Kidney tubule cell (primary cell): ENCODE results near the gene ASF1B.
"Not testable (repeated sequence)": the region's sequence is repeated elsewhere in the genome, so short reads cannot be mapped to it uniquely, and the experiment has no call there.

Source experiments
- DNase-seq: peaks from one replicate; pipeline ENCODE4 v3.0.0-alpha.2; 2018; ENCODE audit warnings: low spot score

The ASF1B gene

GRCh38 chr19:14159059-14159458 lies 22.7 kb upstream of the ASF1B start:
- no peak for DNase-seq

DNA sequence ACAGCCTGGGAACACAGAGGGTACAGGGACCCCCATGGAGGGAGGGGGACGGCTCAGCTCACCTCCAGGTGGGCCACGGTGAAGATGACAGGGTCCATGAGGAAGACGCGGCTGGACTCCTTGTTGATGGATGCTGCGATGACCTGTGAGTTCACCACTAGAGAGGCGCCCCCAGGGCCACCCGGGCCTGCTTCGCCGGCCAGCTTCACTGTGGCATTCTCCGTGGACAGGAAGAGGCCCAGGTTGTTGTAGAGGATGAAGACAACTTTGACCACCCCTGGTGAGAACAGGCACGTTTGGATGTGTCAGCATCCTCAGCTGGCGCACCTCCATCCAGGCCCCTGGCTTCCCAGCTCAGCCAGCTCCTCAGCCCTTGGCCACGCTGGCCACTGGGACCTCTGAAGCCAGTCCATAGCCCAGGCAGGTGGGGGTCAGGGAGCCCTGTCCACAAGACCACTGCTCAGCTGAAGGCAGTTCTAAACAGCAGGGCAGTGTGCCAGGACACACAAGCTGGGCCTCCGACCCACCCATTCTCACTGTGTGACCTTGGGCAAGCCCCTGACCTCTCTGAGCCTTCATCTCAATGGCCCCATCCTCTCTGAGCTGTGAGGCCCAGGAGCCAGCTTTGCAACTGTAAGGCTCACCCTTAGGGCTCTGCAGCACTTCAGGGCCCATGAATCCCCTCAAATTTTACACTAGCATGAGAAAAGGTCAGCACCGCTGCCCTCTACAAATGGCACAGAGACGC lies 22.1 kb upstream of the ASF1B start:
- DNase-seq, result no peak

DNA sequence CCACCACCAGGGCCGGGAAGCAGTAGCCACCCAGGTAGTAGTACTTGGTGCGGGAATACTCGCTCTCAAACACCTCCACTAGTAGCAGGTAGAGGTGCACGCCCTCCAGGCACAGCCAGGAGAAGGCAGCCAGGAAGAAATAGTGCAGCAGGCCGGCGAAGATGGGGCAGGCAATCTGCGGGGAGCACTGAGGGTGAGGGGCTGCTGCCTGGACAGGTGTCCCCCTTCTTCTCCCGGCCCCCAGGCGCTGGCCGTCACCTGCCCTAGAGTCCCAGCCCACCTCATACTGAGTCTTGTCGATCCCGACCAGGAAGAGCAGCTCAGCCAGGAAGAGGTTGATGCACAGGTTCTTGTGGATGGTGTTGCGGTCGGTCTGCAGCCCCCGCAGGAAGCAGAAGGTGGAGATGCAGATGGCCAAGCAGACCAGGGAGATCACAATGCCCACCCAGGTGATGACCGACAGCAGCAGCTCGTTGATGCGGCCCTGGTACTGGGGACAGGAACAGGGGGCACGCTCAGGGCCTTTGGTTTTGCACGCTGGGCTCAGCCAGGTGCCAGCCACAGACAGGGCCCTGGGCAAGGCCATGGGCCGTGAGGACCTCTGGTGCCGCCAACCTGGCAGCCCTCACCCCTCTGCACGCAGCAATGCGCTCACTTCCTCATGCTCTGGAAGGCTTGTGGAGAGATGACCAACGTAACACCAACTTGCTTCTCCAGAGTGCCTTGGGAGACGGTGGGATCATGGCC lies 20.8 kb upstream of the ASF1B start:
- no peak for DNase-seq

DNA sequence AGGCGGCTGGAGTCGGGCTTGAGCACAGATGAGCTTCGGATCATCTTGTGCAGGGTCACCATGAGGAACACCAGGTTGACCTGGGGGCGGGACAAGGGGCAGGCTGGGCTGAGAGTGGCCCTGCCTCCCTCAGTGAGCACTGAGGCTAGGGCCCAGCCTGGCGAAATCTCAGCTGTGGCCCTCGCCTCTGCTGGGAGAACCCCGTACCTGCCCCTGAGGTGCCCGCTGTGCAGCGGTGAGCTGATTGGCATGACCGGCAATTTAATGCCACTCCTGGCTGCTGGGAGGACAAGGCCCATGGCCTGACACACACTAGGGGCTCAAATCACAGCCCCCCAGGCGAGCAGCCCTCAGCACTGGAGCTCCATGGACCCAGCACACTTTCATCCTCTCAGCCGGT lies 19.7 kb upstream of the ASF1B start:
- DNase-seq, result no peak

- DNase-seq, result no peak
Observed at GRCh38 chr19:14155371-14155770, 19.0 kb upstream of the ASF1B start.

DNA sequence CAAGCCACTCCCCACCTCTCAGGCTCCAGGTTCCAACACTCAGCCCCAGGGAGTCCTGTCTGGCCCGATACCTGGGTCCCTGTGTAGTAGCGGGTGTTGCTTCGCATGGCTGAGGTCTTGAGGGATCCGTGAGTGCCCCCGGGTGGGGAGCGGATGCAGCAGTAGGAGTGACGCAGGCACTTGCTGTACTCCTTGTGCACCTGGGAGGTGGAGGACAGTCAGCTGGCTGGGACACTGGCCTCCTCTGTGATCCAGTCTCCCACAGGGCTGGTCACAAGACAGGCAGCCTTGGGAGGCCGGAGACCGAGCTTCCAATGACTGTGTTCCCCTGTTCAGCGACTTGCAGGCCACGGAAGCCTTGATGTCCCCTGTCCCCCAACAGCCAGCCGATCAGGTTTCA lies 16.3 kb upstream of the ASF1B start:
- no peak for DNase-seq

GRCh38 chr19:14150770-14151661 lies 14.6 kb upstream of the ASF1B start:
- no peak for DNase-seq

DNA sequence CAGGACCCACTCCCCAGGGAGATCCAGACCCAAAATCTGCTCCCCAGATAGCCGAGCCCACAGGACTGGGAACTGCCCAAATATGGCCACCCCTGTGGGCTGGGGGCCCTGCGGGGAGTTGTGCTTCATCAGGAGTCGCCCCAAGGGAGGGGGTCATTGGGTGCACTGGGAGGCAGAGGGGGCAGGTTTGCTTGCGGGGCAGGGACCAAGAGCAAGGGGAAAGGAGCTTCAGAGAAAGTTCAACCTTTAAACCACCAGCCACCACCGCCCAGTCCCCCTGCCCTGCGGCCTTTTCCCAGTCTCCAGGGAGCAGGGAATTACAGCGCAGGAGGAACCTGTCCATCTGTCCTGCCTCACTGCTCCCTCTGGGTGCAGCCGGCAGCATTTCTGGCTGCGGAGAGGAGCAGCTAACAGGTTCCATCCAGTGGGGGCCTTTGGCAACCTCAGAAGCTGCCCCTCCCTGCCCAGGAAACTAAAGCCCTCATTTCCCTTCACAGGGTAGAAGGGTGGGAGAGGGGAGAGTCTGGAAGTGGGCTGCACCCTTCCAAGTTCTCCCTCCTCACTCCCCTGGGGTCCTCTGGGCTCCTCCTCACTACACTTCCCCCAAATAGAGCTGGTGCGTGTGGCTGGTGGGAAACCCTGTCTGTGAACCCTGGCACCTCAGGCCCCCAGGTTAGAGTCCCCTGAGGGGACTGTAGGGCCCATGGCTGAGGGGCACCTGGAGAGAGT lies 13.8 kb upstream of the ASF1B start:
- no peak for DNase-seq

DNA sequence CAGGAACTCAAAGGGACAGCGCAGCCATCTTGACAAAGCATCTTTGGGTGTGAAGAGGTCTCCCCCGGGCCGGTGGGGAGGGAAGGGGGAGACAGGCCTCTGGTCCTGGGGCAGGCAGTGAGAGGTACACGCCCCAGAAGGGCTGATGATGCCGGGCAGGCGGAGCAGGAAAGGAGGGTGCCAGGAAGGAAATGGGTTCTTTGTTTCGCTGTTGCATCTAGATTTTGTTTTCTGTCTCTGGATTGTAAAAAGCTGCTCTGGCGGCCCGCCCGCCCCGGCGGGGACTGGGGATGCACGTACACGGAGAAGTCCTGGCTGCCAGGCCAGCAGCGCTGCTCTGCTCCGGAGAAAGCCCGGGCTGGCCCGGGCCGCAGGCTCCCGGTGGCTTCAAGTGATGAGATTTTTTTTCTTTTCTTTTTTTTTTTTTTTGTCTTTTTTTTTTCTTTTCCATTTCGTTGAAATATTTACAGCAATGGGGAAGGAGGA lies 13.2 kb upstream of the ASF1B start:
- no peak for DNase-seq

GRCh38 chr19:14148751-14149410 lies 12.5 kb upstream of the ASF1B start:
- DNase-seq, result no peak

- DNase-seq, result peak; percentile 59
Observed at GRCh38 chr19:14147797-14148605, 11.6 kb upstream of the ASF1B start.

GRCh38 chr19:14146789-14147216 lies 10.4 kb upstream of the ASF1B start:
- peak; percentile 9 for DNase-seq

GRCh38 chr19:14146169-14146568 lies 9.8 kb upstream of the ASF1B start:
- DNase-seq, result not testable (repeated sequence)

GRCh38 chr19:14145381-14145780 lies 9.0 kb upstream of the ASF1B start:
- no peak for DNase-seq

DNA sequence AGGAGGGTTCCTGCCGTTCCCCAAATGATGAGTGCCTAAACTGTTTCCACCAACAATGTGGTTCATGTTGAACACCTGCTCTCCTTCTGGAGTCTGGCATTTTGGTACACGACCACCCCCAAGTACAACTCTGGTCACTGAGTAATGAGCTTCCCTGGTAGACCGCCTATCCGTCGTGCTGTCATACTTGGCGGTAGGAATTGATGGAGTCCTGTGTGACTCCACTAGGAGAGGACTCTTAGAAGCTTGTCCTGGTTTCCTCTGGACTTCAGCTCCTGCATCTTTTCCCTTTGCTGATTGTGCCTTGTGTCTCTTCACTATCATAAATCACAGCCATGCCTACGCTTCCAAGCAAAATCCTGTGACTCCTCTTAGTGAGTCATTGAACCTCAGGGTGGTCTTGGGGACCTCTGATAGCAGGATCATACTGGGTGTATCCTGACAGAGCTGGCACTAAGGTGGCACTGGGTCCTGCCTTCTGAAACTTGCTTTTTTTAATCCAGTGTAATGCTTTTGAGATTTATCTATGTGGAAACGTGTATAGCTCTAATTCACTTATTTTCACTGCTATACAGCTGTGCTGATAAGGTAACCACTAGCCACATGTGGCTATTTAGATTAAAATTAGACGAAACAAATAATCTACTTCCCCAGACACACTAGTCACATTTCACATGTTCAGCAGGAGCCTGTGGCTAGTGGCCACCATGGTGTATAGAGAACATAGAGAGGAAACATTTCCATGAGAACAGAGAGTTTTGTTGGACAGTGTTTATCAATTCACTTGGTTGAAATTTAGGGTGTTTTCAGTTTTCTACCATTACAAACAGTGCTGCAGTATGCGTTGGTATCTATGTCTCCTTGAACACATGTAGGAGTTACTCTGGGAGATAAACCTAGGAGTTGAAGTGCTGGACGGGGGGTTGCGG lies 6.1 kb upstream of the ASF1B start:
- DNase-seq, result no peak

DNA sequence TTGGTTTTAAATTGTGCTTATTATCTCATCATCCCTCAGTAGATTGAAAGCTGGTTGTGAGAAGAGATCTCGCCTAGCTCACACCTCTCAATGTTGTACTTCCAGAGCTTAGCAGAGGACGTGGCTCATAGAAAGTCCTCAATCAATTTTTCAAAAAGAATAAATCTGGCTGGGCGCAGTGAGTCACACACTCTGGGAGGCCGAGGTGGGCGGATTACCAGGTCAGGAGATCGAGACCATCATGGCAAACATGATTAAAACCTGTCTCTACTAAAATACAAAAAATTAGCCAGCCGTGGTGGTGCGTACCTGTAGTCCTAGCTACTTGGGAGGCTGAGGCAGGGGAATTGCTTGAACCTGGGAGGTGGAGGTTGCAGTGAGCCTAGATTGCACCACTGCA lies 4.7 kb upstream of the ASF1B start:
- DNase-seq, result no peak

DNA sequence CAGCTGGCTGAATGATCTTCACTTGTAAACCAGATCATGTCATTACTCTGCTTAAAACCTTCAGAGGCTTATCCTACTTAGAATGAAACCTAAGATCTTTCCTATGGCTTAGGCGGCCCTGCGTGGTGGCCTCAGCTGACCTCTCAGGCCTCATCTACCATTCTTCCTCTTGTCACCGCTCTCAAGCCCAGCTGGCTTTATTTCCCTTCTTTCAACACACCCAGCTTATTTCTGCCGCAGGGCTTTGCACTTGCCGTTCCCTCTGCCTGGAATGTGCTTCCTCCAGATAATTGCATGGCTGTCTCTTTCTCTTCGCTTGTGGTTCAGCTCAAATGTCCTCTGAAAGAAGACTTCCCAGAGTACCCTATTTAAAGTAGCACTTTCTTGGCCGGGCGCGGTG lies 3.6 kb upstream of the ASF1B start:
- DNase-seq, result no peak

GRCh38 chr19:14138576-14139265 lies 2.3 kb upstream of the ASF1B start:
- peak; percentile 22 for DNase-seq
